ENCODE measurements around the gene LAD1.

Gene LAD1

GRCh38 chr1:201332021-201332420, 67.1 kb downstream of the LAD1 start:
- Histone ChIP-seq H3K27ac (ENCODE audit: low read depth, low read length) (no peak overlapping the region), H3K4me3 (ENCODE audit: low read length) (no peak overlapping the region), H3K36me3 (ENCODE audit: insufficient read depth, low read length) (no peaks in the 10 kb centered on the region), H3K27me3 (ENCODE audit: insufficient read depth, low read length) (no peaks in the 10 kb centered on the region), H3K9me3 (ENCODE audit: insufficient read depth, low read depth, low read length) (no peaks in the 10 kb centered on the region), H3K4me1 (ENCODE audit: insufficient read depth, low read length) (no peaks in the 10 kb centered on the region), H3K9ac (ENCODE audit: low read depth, low read length) (no peak overlapping the region)
- WGBS = 92% methylated on average over 8 of the region's 8 CpGs

- Histone ChIP-seq H3K4me3 (ENCODE audit: low read length) (no peak overlapping the region), H3K36me3 (ENCODE audit: insufficient read depth, low read length) (no peaks in the 10 kb centered on the region), H3K9me3 (ENCODE audit: insufficient read depth, low read depth, low read length) (no peaks in the 10 kb centered on the region), H3K27ac (ENCODE audit: low read depth, low read length) (no peak overlapping the region), H3K4me1 (ENCODE audit: insufficient read depth, low read length) (no peaks in the 10 kb centered on the region), H3K27me3 (ENCODE audit: insufficient read depth, low read length) (no peaks in the 10 kb centered on the region), H3K9ac (ENCODE audit: low read depth, low read length) (no peak overlapping the region)
- 92% methylated on average over 7 of the region's 7 CpGs for WGBS
Measured at GRCh38 chr1:201331166-201331565, 68.0 kb downstream of the LAD1 start.
